ENCODE measurements around the gene GPR160. TPM values are rescaled to one million over a fixed set of nuclear protein-coding genes. Genes with fewer than 3 reads are reported as not detected.

Gene GPR160
- total and polyA plus RNA-seq, 4 donors, result 0.99 to 7.2 (median 1.7) TPM

GRCh38 chr3:170002879-170003278 lies 34.9 kb upstream of the GPR160 start:
- H3K4me3 ChIP-seq (ENCODE audit: low read depth in 1 of 3, low read length in 3 of 3), result no peak overlapping the region
- H3K27ac ChIP-seq (ENCODE audit: low read depth in 1 of 2, low read length in 2 of 2), result no peak overlapping the region
- 74% methylated on average over 1 of the region's 1 CpG for WGBS
- no peak for DNase-seq (ENCODE audit: low spot score)
- H3K36me3 ChIP-seq (ENCODE audit: control insufficient read depth in 4 of 4, insufficient read depth in 3 of 4, low read depth in 1 of 4, low read length in 3 of 4), result no peaks in the 10 kb centered on the region
- peaks cover 0 to 5% (median 0%) of the 10 kb centered on the region in 4 donors for H3K4me1 ChIP-seq (ENCODE audit: control insufficient read depth in 4 of 4, insufficient read depth in 4 of 4, low read length in 3 of 4)
- H3K27me3 ChIP-seq (ENCODE audit: control insufficient read depth in 4 of 4, insufficient read depth in 4 of 4, low read length in 3 of 4), result no peaks in the 10 kb centered on the region
- no peak overlapping the region for H3K9ac ChIP-seq (ENCODE audit: low read depth in 1 of 2, low read length in 2 of 2)
- no peaks in the 10 kb centered on the region for H3K9me3 ChIP-seq (ENCODE audit: control insufficient read depth in 4 of 4, low read length in 3 of 4)
- TF ChIP-seq FOXA2 (IDR thresholded peaks at IDR 0.05) (no peak), GABPA (IDR thresholded peaks at IDR 0.05 in 1 of 2, conservative IDR thresholded peaks at IDR 0.05 in 1 of 2) (no peak), RAD21 (IDR thresholded peaks at IDR 0.05) (no peak), NR2F2 (IDR thresholded peaks at IDR 0.05) (no peak), HNF4A (conservative IDR thresholded peaks at IDR 0.05) (no peak), HNF4G (IDR thresholded peaks at IDR 0.05) (no peak), CTCF (IDR thresholded peaks at IDR 0.05; ENCODE audit: low read depth, low read length, missing input control) (no peak), RXRA (IDR thresholded peaks at IDR 0.05) (no peak), ZBTB33 (IDR thresholded peaks at IDR 0.05) (no peak), JUND (IDR thresholded peaks at IDR 0.05) (no peak), FOXA1 (IDR thresholded peaks at IDR 0.05) (no peak), EGR1 (IDR thresholded peaks at IDR 0.05; ENCODE audit: low read depth in 2 of 2) (no peak), TAF1 (conservative IDR thresholded peaks at IDR 0.05) (no peak)
- TF ChIP-seq, protein P1, sequence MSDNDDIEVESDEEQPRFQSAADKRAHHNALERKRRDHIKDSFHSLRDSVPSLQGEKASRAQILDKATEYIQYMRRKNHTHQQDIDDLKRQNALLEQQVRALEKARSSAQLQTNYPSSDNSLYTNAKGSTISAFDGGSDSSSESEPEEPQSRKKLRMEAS (IDR thresholded peaks at IDR 0.05), result no peak
- TF ChIP-seq, protein P2, sequence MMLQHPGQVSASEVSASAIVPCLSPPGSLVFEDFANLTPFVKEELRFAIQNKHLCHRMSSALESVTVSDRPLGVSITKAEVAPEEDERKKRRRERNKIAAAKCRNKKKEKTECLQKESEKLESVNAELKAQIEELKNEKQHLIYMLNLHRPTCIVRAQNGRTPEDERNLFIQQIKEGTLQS (IDR thresholded peaks at IDR 0.05), result no peak
- TF ChIP-seq, protein P3, sequence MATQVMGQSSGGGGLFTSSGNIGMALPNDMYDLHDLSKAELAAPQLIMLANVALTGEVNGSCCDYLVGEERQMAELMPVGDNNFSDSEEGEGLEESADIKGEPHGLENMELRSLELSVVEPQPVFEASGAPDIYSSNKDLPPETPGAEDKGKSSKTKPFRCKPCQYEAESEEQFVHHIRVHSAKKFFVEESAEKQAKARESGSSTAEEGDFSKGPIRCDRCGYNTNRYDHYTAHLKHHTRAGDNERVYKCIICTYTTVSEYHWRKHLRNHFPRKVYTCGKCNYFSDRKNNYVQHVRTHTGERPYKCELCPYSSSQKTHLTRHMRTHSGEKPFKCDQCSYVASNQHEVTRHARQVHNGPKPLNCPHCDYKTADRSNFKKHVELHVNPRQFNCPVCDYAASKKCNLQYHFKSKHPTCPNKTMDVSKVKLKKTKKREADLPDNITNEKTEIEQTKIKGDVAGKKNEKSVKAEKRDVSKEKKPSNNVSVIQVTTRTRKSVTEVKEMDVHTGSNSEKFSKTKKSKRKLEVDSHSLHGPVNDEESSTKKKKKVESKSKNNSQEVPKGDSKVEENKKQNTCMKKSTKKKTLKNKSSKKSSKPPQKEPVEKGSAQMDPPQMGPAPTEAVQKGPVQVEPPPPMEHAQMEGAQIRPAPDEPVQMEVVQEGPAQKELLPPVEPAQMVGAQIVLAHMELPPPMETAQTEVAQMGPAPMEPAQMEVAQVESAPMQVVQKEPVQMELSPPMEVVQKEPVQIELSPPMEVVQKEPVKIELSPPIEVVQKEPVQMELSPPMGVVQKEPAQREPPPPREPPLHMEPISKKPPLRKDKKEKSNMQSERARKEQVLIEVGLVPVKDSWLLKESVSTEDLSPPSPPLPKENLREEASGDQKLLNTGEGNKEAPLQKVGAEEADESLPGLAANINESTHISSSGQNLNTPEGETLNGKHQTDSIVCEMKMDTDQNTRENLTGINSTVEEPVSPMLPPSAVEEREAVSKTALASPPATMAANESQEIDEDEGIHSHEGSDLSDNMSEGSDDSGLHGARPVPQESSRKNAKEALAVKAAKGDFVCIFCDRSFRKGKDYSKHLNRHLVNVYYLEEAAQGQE (IDR thresholded peaks at IDR 0.05), result no peak

GRCh38 chr3:170003881-170004356 lies 33.9 kb upstream of the GPR160 start:
- no peak for TF ChIP-seq YY1 (IDR thresholded peaks at IDR 0.05)
- no peak for TF ChIP-seq FOXA1 (IDR thresholded peaks at IDR 0.05)
- no peak for TF ChIP-seq SP1 (IDR thresholded peaks at IDR 0.05)
- no peak for TF ChIP-seq RAD21 (IDR thresholded peaks at IDR 0.05)
- TF ChIP-seq RXRA (IDR thresholded peaks at IDR 0.05), result no peak
- no peak for TF ChIP-seq CTCF (IDR thresholded peaks at IDR 0.05; ENCODE audit: low read depth, low read length, missing input control)
- TF ChIP-seq EGR1 (IDR thresholded peaks at IDR 0.05; ENCODE audit: low read depth in 2 of 2), result no peak
- TF ChIP-seq NR2F2 (IDR thresholded peaks at IDR 0.05), result no peak
- TF ChIP-seq GABPA (IDR thresholded peaks at IDR 0.05 in 1 of 2, conservative IDR thresholded peaks at IDR 0.05 in 1 of 2), result no peak
- DNase-seq (ENCODE audit: low spot score), result no peak
- Histone ChIP-seq H3K27ac (ENCODE audit: low read depth in 1 of 2, low read length in 2 of 2) (no peak overlapping the region), H3K9me3 (ENCODE audit: control insufficient read depth in 4 of 4, low read length in 3 of 4) (no peaks in the 10 kb centered on the region), H3K4me3 (ENCODE audit: low read depth in 1 of 3, low read length in 3 of 3) (no peak overlapping the region), H3K4me1 (ENCODE audit: control insufficient read depth in 4 of 4, insufficient read depth in 4 of 4, low read length in 3 of 4) (peaks cover 0 to 5% (median 0%) of the 10 kb centered on the region in 4 donors), H3K9ac (ENCODE audit: low read depth in 1 of 2, low read length in 2 of 2) (no peak overlapping the region), H3K27me3 (ENCODE audit: control insufficient read depth in 4 of 4, insufficient read depth in 4 of 4, low read length in 3 of 4) (no peaks in the 10 kb centered on the region), H3K36me3 (ENCODE audit: control insufficient read depth in 4 of 4, insufficient read depth in 3 of 4, low read depth in 1 of 4, low read length in 3 of 4) (no peaks in the 10 kb centered on the region)
- 83% methylated on average over 2 of the region's 2 CpGs for WGBS

All from liver (tissue), 9 donors.